PFSK-1 (cell line): ENCODE data around the gene RAB31.

Source experiments
- POLR2AphosphoS5 ChIP-seq: IDR thresholded peaks from 2 replicates; pipeline ENCODE4 v1.6.1; 2012; ENCODE audit warnings: low read depth, mild to moderate bottlenecking, control low read depth, low read length, moderate library complexity
- SIN3A ChIP-seq: IDR thresholded peaks from 2 replicates; pipeline ENCODE4 v1.6.1; 2012; ENCODE audit warnings: mild to moderate bottlenecking, low read length, moderate library complexity, borderline replicate concordance; ENCODE audit not compliant: insufficient read depth
- TAF1 ChIP-seq: IDR thresholded peaks from 2 replicates; pipeline ENCODE4 v1.6.1; 2012; ENCODE audit warnings: low read length, control low read depth, borderline replicate concordance; ENCODE audit not compliant: insufficient read depth
- TF ChIP-seq, protein P1 (sequence below), 2 experiments: IDR thresholded peaks; 2 replicates each; pipeline versions ENCODE4 v1.6.1 to v1.8.0; 2011 to 2012; ENCODE audit warnings: low read depth in 2 of 2, low read length in 2 of 2, control low read depth in 1 of 2, inconsistent platforms in 1 of 2, mild to moderate bottlenecking in 1 of 2, moderate library complexity in 1 of 2; ENCODE audit not compliant: insufficient read depth in 1 of 2

DNA sequence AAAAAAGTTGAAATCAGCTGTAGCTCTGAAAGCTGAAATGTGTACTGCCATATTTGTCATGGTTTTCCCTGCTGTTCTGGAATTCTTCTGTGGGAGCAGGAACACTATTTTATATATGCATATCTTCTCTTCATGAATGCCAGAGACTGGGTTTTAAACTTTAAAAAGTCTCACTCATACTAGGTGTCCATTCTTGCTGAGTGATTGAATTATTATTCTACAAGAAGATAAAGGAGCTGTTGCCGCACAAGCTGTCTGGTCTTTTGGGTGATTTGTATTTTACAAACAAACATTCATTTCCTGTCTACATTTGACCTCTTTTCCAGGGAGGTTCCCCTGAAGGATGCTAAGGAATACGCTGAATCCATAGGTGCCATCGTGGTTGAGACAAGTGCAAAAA is 137.2 kb downstream of the RAB31 start:
- TF ChIP-seq, protein P1, sequence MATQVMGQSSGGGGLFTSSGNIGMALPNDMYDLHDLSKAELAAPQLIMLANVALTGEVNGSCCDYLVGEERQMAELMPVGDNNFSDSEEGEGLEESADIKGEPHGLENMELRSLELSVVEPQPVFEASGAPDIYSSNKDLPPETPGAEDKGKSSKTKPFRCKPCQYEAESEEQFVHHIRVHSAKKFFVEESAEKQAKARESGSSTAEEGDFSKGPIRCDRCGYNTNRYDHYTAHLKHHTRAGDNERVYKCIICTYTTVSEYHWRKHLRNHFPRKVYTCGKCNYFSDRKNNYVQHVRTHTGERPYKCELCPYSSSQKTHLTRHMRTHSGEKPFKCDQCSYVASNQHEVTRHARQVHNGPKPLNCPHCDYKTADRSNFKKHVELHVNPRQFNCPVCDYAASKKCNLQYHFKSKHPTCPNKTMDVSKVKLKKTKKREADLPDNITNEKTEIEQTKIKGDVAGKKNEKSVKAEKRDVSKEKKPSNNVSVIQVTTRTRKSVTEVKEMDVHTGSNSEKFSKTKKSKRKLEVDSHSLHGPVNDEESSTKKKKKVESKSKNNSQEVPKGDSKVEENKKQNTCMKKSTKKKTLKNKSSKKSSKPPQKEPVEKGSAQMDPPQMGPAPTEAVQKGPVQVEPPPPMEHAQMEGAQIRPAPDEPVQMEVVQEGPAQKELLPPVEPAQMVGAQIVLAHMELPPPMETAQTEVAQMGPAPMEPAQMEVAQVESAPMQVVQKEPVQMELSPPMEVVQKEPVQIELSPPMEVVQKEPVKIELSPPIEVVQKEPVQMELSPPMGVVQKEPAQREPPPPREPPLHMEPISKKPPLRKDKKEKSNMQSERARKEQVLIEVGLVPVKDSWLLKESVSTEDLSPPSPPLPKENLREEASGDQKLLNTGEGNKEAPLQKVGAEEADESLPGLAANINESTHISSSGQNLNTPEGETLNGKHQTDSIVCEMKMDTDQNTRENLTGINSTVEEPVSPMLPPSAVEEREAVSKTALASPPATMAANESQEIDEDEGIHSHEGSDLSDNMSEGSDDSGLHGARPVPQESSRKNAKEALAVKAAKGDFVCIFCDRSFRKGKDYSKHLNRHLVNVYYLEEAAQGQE (IDR thresholded peaks at IDR 0.05; ENCODE audit: insufficient read depth in 1 of 2, low read depth in 2 of 2, low read length in 2 of 2) = no peak
- TF ChIP-seq POLR2AphosphoS5 = no peak
- TF ChIP-seq TAF1 = no peak
- no peak for TF ChIP-seq SIN3A
